K562 (cell line): ENCODE results near the gene MBD1. TPM values are rescaled to one million over a fixed set of nuclear protein-coding genes. Genes with fewer than 3 reads are reported as not detected.

Experiments used
- AFF4 ChIP-seq: sonication (generic); formaldehyde crosslinking; IDR thresholded peaks from 2 replicates; pipeline ENCODE4 v1.8.0; 2023; ENCODE audit warnings: mild to moderate bottlenecking, missing genetic modification reagents
- C11orf30 ChIP-seq: fragments of 450-650 bp; IDR thresholded peaks from 2 replicates; pipeline ENCODE4 v1.6.1; 2016; ENCODE audit warnings: low read depth, mild to moderate bottlenecking
- CCAR2 ChIP-seq: fragments of 200-400 bp; formaldehyde crosslinking; IDR thresholded peaks from 2 replicates; pipeline ENCODE4 v1.6.1; 2017; ENCODE audit warnings: mild to moderate bottlenecking, low read depth, low read length
- CHD1 ChIP-seq: fragments of 200-600 bp; sonication (generic); IDR thresholded peaks from one replicate; pipeline ENCODE4 v1.6.1; 2012; ENCODE audit warnings: mild to moderate bottlenecking, moderate library complexity, low read length, inconsistent platforms
- FIP1L1 ChIP-seq: fragments of 200-400 bp; formaldehyde crosslinking; IDR thresholded peaks from 2 replicates; pipeline ENCODE4 v1.6.1; 2018; ENCODE audit warnings: mild to moderate bottlenecking, low read depth, low read length; ENCODE audit not compliant: poor library complexity, severe bottlenecking
- FOXP1 ChIP-seq: sonication (generic); formaldehyde crosslinking; IDR thresholded peaks from 2 replicates; pipeline ENCODE4 v1.8.0; 2022; ENCODE audit warnings: mild to moderate bottlenecking, missing genetic modification reagents
- NRF1 ChIP-seq, 2 experiments: fragments of 450-650 bp; IDR thresholded peaks in 1 of 2; conservative IDR thresholded peaks in 1 of 2; 2 replicates each; pipeline ENCODE4 v1.6.1; 2014; ENCODE audit warnings: mild to moderate bottlenecking in 2 of 2
- PHTF2 ChIP-seq: fragments of 250-450 bp; sonication (Bioruptor Pico); IDR thresholded peaks from 2 replicates; pipeline ENCODE4 v1.5.0; 2021; ENCODE audit warnings: mild to moderate bottlenecking
- REST ChIP-seq, 2 experiments: fragments of 450-650 bp; formaldehyde crosslinking in 1 of 2; IDR thresholded peaks; 2 replicates each; pipeline versions ENCODE4 v1.4.0 to v1.6.1; 2014 to 2020; ENCODE audit warnings: mild to moderate bottlenecking in 2 of 2, borderline replicate concordance in 1 of 2, low read depth in 1 of 2
- RFX1 ChIP-seq: fragments of 450-650 bp; IDR thresholded peaks from 2 replicates; pipeline ENCODE4 v1.6.1; 2016; ENCODE audit warnings: mild to moderate bottlenecking, moderate library complexity
- SMARCA4 ChIP-seq: fragments of 450-650 bp; IDR thresholded peaks from 2 replicates; pipeline ENCODE4 v1.6.1; 2016
- ZC3H4 ChIP-seq: sonication (generic); formaldehyde crosslinking; IDR thresholded peaks from 2 replicates; pipeline ENCODE4 v1.9.0; 2021; ENCODE audit warnings: missing genetic modification reagents, borderline replicate concordance
- ZNF445 ChIP-seq: fragments of 250-450 bp; sonication (Bioruptor Pico); IDR thresholded peaks from 2 replicates; pipeline ENCODE4 v1.4.0; 2020; ENCODE audit warnings: low read depth, mild to moderate bottlenecking, moderate library complexity
- ZNF449 ChIP-seq: fragments of 250-450 bp; sonication (Bioruptor Pico); IDR thresholded peaks from 2 replicates; pipeline ENCODE4 v1.8.0; 2022; ENCODE audit warnings: moderate library complexity, mild to moderate bottlenecking, inconsistent platforms
- ZNF707 ChIP-seq: fragments of 250-450 bp; sonication (Bioruptor Pico); conservative IDR thresholded peaks from 2 replicates; pipeline ENCODE4 v1.8.0; 2022; ENCODE audit warnings: inconsistent platforms, mild to moderate bottlenecking, moderate library complexity
- polyA plus RNA-seq, 8 experiments: library from polyadenylated mRNA; depleted of rRNA in 4 of 8; stranded (reverse) in 5 of 8; unstranded in 3 of 8; fragments of >200 nt; fragmentation: Nextera tagmentation in 2 of 8; fragmentation: Illumina TruSeq in 1 of 8; extraction: Ambion mirVana in 2 of 8; extraction: Trizol in 1 of 8; gene quantifications; 2 replicates each; pipeline versions ENCODE4 v1.2.1 to v1.2.3, GENCODE V29; 2011 to 2014; ENCODE audit warnings: inconsistent platforms in 1 of 8, missing spikeins in 1 of 8
- total RNA-seq, 7 experiments: library from RNA; depleted of rRNA in 6 of 7; stranded (reverse); fragments of >200 nt in 6 of 7; fragmentation: Illumina TruSeq in 2 of 7; extraction: Trizol in 2 of 7; gene quantifications; 2 replicates each; pipeline versions ENCODE4 v1.2.1 to v1.2.3, GENCODE V29; 2011 to 2021; ENCODE audit warnings: low replicate concordance in 1 of 7

MBD1 gene
- total and polyA plus RNA-seq, 9 of the 15 experiments (the other 6 are each of a cell fraction or from before 2014, with no cell fraction given) = 3.0 to 59.7 (median 31.7) TPM

GRCh38 chr18:50307738-50308470 is 26.6 kb upstream of the MBD1 start (continued):
- no peak for TF ChIP-seq AFF4 (CRISPR knock-in tag)
- no peak for TF ChIP-seq SMARCA4
- TF ChIP-seq FIP1L1 = no peak
- TF ChIP-seq PHTF2 (CRISPR knock-in tag) = no peak
- no peak for TF ChIP-seq ZNF445 (CRISPR knock-in tag)
- TF ChIP-seq RFX1 = peak; percentile 91
- TF ChIP-seq CHD1 = no peak
- TF ChIP-seq ZC3H4 (CRISPR knock-in tag) = no peak
- TF ChIP-seq NRF1 (conservative IDR thresholded peaks at IDR 0.05 in 1 of 2, IDR thresholded peaks at IDR 0.05 in 1 of 2) = peak; percentile 85 to 87
- TF ChIP-seq FOXP1 (CRISPR knock-in tag) = no peak
- TF ChIP-seq ZNF707 = no peak
- TF ChIP-seq C11orf30 = no peak
- TF ChIP-seq ZNF449 (CRISPR knock-in tag) = no peak
- TF ChIP-seq CCAR2 = no peak
- no peak for TF ChIP-seq REST (IDR thresholded peaks at IDR 0.05; ENCODE audit: borderline replicate concordance)
- no peak for TF ChIP-seq REST (CRISPR knock-in tag; IDR thresholded peaks at IDR 0.05; ENCODE audit: low read depth)
